HG03521 (cell line): ENCODE data around the gene NRM.
"Not testable (repeated sequence)": the region's sequence is repeated elsewhere in the genome, so short reads cannot be mapped to it uniquely, and the experiment has no call there.

Source experiments
- ATAC-seq: cut with Tn5 transposase; IDR thresholded peaks from one replicate; pipeline ENCODE4 v1.9.1; 2021; ENCODE audit warnings: mild to moderate bottlenecking, moderate library complexity; ENCODE audit not compliant: unreplicated experiment

The NRM gene

DNA sequence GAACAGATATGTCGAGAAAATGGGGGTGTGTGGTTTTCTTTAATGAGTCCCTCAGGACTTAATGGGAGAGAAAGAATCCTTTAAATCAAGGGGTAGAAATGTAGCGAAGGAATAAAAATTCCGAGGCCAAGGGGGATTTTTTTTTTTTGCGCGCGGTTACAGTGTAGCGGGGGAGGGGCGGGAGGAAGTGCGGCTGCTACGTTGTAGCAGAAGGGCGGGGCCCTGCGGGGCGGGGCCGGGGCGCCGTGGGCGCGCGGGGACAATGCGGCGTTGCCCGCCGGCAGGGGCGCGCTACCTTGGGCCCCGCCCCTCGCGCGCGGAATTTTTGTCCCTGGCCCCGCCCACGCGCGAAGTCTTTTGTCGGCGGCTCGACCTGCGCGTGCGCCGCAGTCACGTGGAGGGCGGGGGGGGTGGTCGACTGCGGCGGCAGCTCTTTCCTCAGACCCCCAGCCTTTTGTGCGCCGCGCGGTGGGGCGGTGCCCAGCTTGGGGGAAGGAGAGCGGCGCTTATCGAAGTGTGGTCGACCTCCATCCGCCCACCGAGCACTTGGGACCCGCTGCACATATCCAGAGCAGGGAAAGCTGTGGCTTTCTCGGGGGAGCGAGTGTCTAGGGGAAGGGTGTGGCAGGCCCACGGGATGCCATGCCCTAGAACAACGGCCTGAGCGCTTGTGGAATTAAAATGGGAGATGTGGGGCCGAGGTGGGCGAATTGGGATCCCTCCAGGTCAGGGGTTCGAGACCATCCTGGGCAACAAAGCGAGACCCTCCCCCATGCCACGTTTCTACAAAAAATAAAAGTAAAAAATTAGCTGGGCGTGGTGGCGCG is 30.6 kb upstream of the NRM start:
- ATAC-seq: peak; percentile 26

DNA sequence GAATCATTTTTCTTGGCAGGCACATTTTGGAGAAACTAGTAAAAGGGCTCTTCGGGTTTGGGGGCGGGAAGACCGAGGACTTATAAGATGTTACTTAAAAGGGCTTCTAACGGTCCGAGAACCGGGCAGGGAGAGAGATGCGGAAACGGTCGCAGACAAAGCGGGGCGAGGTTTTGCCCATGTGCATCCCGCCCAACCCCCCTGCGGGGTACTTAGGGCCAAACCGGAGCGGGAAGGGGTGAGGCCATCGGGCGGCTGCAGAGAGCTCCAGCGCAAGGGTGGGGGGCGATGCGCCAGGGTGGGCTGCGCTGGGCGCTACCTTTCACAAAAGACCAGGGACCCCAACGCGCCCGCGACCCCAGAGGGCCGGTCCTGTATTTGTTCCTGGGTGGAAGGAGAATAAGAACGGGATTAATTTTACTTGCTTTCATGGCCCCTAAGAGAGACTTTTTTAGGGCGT is 30.0 kb upstream of the NRM start:
- ATAC-seq: no peak

DNA sequence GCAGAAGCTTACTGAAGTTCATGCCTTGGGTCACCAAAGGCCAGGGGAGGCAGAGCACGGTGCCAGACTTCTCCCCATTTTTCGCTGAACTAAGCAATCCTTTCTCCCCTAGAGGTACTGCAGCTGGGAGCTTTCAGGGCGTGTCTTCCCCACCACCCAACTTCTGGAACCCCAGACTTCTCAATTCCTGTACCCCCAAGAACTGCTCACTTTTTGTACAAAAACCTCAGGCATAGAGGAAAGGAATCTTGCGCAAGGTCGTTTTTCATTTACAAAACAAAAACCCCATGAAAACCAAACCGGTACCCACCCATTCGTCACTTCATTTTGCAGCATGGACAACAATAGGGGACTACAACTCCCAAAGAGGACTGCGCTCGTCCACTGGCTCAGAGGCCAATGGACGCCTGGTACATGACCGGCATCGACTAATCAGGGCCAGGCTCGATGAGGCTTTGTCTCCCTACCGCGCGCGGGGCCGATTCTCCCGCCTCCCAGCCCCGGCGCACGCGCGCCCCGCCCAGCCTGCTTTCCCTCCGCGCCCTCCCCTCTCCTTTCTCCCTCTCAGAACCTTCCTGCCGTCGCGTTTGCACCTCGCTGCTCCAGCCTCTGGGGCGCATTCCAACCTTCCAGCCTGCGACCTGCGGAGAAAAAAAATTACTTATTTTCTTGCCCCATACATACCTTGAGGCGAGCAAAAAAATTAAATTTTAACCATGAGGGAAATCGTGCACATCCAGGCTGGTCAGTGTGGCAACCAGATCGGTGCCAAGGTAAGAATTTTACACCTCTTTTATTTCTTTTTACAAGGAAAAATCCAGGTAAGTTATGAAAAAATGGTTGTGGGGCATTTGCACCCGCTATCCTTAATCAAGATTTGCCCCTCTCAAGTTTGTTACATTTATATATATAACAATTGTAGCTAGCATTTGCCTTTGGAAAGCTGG is 29.3 kb upstream of the NRM start, which contains the start of gene TUBB:
TUBB (plus strand) TSS at position 562 of the 947 bp plus-strand sequence; CDS start at position 717, 155 bp downstream.
- peak; percentile 37 for ATAC-seq

DNA sequence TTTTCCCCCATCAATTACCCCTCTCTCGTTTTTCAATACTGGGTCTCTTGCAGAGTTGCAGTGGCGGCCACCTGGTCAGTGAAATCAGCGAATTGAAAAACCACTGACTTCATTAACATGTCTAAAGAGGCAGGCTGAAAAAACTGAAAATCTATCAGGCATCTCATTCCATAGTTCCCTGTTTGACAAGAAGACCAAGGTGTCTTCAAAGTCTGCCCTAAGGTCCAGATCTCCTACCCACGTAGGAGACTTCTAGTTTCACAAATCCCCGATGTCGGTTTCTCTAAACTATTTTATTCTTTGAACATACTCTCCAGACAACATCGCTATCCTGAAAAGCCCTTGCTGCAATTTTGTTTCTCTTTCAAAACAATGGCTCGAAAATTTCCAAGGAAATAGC is 28.6 kb upstream of the NRM start:
- ATAC-seq: no peak

- ATAC-seq: not testable (repeated sequence)
Measured at GRCh38 chr6:30717845-30718720, 27.3 kb upstream of the NRM start.

DNA sequence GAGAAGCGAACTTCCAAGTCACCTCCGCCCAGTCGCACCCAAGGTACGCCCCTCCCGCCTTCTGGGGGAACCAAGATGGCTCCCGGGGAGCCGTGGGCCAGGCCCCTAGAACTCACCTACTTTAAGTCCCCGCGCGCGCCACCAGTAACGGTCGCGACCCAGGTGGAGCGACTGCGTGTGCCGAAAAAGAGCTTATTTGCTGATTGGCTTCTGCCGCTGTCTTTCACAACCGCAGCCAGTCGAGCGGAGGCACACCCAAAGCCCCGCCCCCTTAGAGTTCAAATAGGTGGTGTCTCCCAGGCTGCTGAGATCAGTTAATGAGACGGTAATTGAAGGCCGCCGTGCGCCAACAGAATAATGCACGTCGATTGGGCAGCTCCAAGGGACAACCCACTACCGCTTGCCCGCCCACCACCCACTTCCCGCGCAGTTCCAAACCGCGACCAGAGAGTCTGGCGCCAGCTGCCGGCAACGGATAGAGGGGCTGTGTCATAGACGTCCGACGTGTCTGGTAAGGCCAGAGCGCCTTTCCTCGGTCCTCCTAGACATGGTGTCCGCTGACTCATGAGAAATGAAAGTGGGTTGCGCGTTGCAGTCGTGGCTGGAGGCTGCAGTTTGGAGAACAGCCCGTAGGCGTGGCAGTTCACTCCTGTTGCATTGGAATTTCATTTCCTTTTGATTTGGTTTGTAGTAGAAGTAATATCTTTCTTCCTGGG is 26.5 kb upstream of the NRM start, which contains the start of gene MDC1:
MDC1 (minus strand) TSS at position 153 of the 716 bp plus-strand sequence. CDS start 2,106 bp downstream, outside the sequence.
- peak; percentile 68 for ATAC-seq

- no peak for ATAC-seq
Measured at GRCh38 chr6:30716879-30717128, 26.0 kb upstream of the NRM start.

DNA sequence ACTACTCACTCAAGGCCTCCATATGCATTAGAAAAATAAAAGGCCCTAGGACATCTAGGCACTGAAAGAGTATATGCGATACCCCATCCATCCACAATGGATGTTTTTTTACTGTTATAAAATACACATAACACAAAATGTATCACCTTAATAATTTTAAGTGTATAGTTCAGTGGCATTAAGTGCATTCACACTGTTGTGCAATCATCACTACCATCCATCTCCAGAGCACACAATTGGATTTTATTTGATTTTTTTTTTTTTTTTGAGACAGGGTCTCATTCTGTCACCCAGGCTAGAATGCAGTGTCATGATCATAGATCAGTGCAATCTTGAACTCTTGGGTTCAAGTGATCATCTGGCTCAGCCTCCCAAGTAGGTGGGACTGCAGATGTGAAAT is 23.5 kb upstream of the NRM start:
- ATAC-seq: no peak

GRCh38 chr6:30712441-30712945 is 21.7 kb upstream of the NRM start:
- ATAC-seq: no peak

DNA sequence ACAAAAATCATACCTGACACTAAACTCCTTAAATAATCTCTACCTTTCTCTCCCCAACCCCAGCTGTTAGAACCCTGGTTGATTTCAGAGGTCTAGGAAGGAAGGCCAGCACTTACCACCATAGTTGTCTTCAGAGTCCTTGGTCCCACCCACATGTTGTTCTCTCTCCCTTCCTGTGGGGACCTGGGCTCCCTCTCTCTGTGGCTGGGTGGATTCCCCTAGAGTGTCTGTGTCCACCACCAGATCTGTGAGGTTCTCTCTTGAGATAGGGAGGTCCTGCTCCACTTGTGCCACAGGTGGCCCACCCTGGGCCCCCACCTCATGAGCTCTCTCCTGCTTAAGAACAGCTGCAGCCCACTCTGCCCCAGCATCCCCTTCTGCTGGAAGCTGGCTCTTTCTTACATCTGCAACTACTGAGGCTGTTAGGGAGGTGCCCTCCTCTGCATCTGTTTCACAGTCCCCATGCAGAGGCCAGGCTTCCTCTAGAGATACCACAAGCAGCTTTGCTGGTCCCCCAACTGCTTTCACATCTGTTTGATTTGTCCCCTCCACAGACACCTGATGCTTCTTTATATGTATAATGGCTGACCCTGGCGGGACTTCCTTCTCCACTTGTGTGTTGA is 21.1 kb upstream of the NRM start:
- ATAC-seq: no peak

- ATAC-seq: no peak
Measured at GRCh38 chr6:30709101-30709868, 18.5 kb upstream of the NRM start.

GRCh38 chr6:30707281-30707850 is 16.6 kb upstream of the NRM start:
- no peak for ATAC-seq

DNA sequence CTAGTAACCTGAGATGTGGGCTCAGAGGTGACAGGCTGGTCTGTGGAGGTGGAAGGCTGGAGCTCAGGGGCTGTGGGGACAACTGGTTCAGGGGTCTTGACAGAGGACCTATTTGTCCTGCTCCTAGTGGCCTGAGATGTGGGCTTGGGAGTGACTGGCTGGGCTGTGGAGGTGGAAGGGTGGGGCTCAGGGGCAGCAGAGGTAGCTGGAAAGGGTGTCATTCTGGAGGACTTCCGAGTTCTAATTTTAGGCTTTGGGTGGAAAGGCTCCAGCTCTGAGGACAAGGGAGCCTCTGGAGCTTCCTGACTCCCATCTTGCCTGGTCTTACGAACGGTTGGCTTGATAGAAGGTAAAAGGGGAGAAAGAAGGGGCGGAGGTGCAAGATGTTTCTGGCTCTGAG is 14.8 kb upstream of the NRM start:
- ATAC-seq: no peak

DNA sequence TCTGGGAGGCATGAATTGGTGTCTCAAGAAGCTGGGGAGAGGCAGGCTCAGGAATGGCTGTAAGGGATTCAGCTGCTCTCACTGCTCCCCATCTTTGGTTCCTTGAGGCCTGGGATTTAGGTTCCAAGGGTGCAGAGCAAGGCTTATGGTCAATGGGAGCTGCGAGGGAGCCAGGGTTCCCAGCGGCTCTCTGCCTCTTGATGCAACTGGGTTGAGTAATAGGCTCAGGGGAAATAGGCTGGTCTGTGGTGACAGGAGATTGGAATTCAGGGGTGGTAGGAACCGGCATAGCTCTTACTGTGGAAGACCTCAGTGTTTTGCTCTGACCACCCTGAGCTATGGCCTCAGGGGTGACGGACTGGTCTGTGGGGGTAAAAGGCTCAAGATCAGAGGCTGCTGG is 13.0 kb upstream of the NRM start:
- no peak for ATAC-seq

DNA sequence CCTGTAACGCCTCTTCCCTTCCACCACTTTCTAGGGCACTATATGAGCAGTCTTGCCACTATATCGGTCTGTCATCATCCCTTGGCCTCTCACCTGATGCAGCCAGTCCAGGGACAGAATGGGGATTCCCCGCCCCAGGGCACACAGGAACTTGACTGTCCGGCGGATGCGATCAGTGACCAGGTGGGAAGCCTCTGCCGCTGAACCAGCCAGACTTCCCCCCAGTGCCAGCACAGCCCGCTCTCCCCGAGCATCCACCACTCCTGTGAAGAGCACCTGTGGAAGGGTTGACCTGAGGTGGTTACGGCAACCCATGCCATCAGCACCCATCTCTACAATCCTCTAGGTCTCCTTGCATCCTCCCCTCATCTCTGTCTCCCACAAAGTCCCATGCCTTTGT is 12.2 kb upstream of the NRM start:
- ATAC-seq: no peak

GRCh38 chr6:30700340-30700739 is 9.6 kb upstream of the NRM start:
- ATAC-seq: no peak

- no peak for ATAC-seq
Measured at GRCh38 chr6:30696432-30696831, 5.6 kb upstream of the NRM start.

- no peak for ATAC-seq
Measured at GRCh38 chr6:30691208-30691847, 544 bp upstream of the NRM start.
